GM21737 (cell line): ENCODE measurements around the gene RAB5B.
A peak's percentile ranks its signal among the peaks of the same experiment; 100 is the strongest.
"Not testable (repeated sequence)": the region's sequence is repeated elsewhere in the genome, so short reads cannot be mapped to it uniquely, and the experiment has no call there.

Experiments
- ATAC-seq: cut with Tn5 transposase; IDR thresholded peaks from one replicate; pipeline ENCODE4 v1.9.1; 2021; ENCODE audit warnings: mild to moderate bottlenecking, moderate library complexity; ENCODE audit not compliant: unreplicated experiment

RAB5B gene

GRCh38 chr12:55982319-55982936 is 8.6 kb downstream of the RAB5B start:
- peak; percentile 91 for ATAC-seq

GRCh38 chr12:55983232-55983842 is 9.5 kb downstream of the RAB5B start:
- no peak for ATAC-seq

GRCh38 chr12:55984861-55985260 is 11.0 kb downstream of the RAB5B start:
- ATAC-seq = no peak

- no peak for ATAC-seq
Observed at GRCh38 chr12:55985341-55985740, 11.5 kb downstream of the RAB5B start.

GRCh38 chr12:55985976-55986375 is 12.1 kb downstream of the RAB5B start:
- ATAC-seq = not testable (repeated sequence)

- ATAC-seq = no peak
Observed at GRCh38 chr12:55991110-55991509, 17.2 kb downstream of the RAB5B start.

GRCh38 chr12:55993230-55993853 is 19.5 kb downstream of the RAB5B start:
- ATAC-seq = no peak

GRCh38 chr12:55995366-55995765 is 21.5 kb downstream of the RAB5B start:
- no peak for ATAC-seq

- ATAC-seq = no peak
Observed at GRCh38 chr12:55996201-55996714, 22.4 kb downstream of the RAB5B start.

GRCh38 chr12:55996715-55997534 is 23.0 kb downstream of the RAB5B start, which contains the start of gene SUOX:
Gene SUOX, plus strand, starts transcription at chr12:55997276. Its CDS starts 4,946 bp downstream, at chr12:56002222.
- peak; percentile 99 for ATAC-seq

- ATAC-seq = no peak
Observed at GRCh38 chr12:55997535-55997859, 23.6 kb downstream of the RAB5B start.

GRCh38 chr12:55999522-55999921 is 25.6 kb downstream of the RAB5B start:
- ATAC-seq = not testable (repeated sequence)

- ATAC-seq = not testable (repeated sequence)
Observed at GRCh38 chr12:55999999-56000540, 26.2 kb downstream of the RAB5B start.

- no peak for ATAC-seq
Observed at GRCh38 chr12:56001487-56002100, 27.7 kb downstream of the RAB5B start.

GRCh38 chr12:56003376-56003775 is 29.5 kb downstream of the RAB5B start:
- not testable (repeated sequence) for ATAC-seq

- ATAC-seq = no peak
Observed at GRCh38 chr12:56004211-56004610, 30.3 kb downstream of the RAB5B start.

- ATAC-seq = peak; percentile 36
Observed at GRCh38 chr12:56007564-56008559, 34.0 kb downstream of the RAB5B start.

- ATAC-seq = no peak
Observed at GRCh38 chr12:56010111-56010570, 36.3 kb downstream of the RAB5B start.

GRCh38 chr12:56011509-56012090 is 37.7 kb downstream of the RAB5B start:
- ATAC-seq = no peak
